Activated CD4-positive, alpha-beta T cell treated with anti-CD3 and anti-CD28 coated beads, Interleukin-2, Interleukin-4, amounts not matched to agents 100 ng/mL and 50 ng/mL, durations not matched to agents 16 hours and 8 hours (primary cell): Measurements from ENCODE around the gene XPO5.

Source experiments
- DNase-seq: peaks from one replicate; pipeline ENCODE4 v3.0.0-alpha.2; 2020; ENCODE audit warnings: low spot score

Gene XPO5

DNA sequence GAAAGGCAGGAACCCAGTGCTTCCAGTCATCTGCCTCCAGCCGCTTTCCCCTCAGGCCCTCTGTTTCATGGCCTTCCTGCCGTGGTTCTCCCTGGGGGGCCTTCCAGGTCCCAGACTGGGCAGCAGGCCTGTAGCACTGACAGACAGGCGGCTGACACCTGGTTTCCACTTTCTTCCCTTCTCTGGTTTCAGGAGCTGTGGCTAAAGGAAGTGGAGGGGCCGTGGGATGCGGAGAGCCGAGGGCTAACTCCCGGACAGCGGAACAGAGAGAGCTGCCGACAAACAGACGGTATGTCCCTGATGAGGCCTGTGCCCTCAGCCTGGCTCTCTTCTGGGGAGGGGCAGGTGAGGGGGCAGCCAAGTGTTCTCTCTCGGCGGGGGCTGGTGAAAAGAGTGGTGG lies 78.1 kb downstream of the XPO5 start:
- DNase-seq, result no peak

DNA sequence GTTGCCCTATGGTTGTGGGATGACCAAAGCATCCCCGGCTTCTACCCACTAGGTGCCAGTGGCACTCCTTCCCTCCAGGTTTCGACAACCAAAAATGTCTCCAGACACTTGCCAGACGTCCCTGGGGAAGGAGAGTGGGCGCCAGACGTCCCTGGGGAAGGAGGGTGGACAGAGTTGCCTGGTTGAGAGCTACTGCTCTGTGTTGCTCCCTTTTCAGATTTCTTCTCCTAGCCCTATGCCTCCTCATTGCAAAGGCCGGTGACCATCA lies 78.8 kb downstream of the XPO5 start:
- DNase-seq, result no peak

DNA sequence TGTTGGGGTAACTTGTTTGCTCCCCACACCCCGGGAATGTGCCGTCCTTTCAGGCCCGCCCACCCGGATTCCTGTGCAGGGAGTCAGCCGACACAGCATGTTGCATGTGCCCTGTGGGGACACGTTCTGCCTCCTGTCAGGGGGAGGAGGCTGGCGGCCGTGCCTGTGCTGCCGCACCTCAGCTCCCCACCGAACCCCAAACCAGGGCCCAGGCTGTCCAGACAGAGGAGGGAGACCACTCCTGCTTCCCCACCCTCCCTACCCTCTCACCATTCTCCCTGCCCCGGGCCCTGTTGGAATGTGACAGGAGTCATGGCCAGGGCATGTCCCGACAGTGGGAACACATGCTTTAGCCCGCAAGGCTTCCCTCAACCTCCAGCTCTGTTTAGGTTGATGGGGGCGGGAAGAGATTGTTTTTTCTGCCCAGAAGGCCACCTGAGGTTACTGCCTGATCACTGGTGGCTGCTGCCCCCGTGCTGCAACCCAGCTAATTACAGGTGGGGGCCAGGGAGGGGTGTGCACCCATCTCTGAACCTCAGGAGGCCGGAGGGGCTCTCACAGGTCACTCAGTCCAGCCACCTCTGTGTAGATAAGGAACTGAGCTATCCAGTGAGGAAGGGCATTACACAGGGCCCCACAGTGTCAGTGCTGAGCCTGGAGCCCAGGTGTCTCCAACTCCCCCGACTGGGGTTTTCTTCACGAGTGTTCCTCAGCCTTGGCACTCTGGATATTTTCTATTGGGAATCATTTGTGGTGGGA lies 79.3 kb downstream of the XPO5 start:
- no peak for DNase-seq

- no peak for DNase-seq
Measured at GRCh38 chr6:43495409-43495941, 80.4 kb downstream of the XPO5 start.

- DNase-seq, result no peak
Measured at GRCh38 chr6:43494766-43495165, 81.1 kb downstream of the XPO5 start.

GRCh38 chr6:43494321-43494720 lies 81.5 kb downstream of the XPO5 start:
- DNase-seq, result no peak

DNA sequence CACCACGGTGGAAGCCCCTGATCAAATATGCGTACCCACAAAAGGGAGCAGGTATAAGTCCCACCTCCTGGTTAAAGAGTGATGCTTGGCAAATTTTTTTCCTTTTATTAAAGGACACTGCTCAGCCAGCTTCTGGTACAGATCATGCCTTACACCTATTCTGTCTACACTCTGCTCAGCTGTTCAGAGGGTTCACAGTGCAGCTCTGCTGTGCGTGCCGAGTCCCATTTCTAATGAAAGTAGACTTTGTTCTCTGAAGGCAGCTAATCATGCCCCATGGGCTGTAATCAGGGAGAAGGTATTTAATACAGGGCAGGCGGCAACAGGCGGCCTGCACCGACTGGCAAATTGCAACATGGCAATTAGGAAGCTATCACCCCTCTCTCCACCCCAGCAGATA lies 82.0 kb downstream of the XPO5 start:
- no peak for DNase-seq

GRCh38 chr6:43493230-43493629 lies 82.6 kb downstream of the XPO5 start:
- no peak for DNase-seq

- DNase-seq, result no peak
Measured at GRCh38 chr6:43492673-43493072, 83.2 kb downstream of the XPO5 start.

- no peak for DNase-seq
Measured at GRCh38 chr6:43491750-43492661, 83.8 kb downstream of the XPO5 start.

DNA sequence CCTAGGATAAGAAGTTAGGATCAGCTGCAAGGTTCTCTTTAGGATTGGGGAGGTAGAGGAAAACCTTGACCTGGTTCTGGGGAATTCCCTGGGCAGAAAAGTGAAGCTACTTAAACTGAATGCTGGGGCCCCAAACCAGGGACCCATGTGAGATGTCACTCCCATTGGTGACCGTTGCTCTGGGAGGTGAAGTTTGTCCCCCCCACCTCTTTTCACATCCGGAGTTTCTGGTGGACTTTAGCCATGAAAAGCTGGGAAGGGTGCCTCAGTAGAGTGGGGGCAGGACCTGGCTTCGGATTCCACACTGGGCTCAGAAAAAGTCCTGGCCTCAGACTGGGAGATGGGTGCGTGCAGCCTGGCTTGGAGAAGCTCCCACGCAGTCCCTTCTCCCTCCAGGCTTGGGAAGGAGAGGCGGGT lies 85.3 kb downstream of the XPO5 start:
- no peak for DNase-seq

DNA sequence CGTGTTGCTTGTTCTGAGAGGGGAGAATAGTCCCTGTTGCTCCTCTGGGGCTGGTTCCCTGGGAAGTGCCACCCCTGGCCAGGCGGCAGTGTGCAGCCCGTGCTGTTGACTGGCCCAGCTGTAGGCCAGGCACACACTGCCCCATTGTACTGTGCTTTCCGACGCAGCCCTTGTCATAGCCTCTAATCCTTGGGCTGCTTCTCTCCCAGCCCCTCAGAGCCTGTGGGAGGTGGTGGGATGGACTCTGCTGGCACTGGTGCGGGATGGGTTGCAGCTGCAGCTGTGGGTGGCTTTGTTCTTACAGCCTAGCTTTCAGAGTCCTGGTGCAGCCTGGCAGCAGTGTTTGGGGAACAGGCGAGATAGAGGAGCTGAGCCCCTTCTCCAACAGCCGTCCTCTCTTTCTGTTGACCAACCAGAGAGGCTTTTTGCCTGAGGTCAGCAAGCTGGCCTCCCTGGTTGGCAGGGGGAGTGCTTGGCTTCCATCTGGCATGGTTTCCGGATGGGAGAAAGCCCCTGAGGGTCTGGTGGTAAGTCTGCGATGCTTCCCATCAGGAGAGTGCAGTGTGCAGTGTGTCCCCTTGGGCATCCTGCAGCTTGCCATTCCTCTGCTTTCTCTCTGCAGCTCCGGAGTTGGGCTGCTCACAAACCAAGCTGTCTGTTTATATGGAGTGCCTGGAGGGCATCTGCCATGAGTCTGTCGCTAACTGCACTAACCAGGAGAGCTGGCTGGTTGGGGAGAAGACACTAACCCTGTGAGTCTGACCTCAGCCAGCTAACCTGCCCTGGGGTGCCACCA lies 86.4 kb downstream of the XPO5 start:
- no peak for DNase-seq

GRCh38 chr6:43488667-43489276 lies 87.1 kb downstream of the XPO5 start:
- DNase-seq, result no peak

GRCh38 chr6:43481591-43482236 lies 94.1 kb downstream of the XPO5 start:
- peak; percentile 17 for DNase-seq

DNA sequence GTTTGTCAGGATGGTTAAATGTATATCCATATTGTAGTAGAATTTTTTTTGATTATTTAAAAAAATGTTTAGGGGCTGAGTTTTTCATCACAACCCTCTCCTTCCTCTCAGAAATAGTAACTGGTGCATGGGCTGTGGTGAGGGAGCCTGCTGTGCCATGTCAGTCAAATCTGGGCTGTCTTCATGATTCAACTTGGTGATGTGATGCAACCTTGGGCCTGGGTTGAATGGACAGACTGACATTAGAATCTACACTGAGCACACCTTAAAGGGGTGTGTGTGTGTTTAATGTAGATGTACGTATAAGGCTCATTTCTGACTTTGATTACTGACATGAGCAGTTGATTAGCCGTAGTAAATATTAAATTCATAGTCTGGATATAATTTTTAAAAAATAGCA lies 94.8 kb downstream of the XPO5 start:
- DNase-seq, result peak; percentile 30

DNA sequence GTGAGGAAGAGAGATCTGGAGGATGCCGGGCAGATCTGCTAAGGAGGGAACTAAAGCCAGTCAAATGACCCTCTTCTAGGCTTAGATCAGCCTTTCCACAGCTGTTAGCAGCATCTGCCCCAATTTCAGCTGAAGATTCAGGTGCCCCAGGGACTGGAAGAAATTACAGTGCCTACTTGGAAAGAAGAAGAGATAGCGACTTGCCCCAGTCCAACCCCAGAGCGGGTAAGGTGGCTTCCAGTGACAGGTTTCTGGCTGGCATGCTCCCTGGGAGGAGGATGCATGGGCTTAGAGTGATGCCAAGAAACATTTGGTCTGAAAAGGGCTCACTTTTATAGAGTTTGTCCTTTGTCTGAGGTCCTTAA lies 97.8 kb downstream of the XPO5 start:
- no peak for DNase-seq

DNA sequence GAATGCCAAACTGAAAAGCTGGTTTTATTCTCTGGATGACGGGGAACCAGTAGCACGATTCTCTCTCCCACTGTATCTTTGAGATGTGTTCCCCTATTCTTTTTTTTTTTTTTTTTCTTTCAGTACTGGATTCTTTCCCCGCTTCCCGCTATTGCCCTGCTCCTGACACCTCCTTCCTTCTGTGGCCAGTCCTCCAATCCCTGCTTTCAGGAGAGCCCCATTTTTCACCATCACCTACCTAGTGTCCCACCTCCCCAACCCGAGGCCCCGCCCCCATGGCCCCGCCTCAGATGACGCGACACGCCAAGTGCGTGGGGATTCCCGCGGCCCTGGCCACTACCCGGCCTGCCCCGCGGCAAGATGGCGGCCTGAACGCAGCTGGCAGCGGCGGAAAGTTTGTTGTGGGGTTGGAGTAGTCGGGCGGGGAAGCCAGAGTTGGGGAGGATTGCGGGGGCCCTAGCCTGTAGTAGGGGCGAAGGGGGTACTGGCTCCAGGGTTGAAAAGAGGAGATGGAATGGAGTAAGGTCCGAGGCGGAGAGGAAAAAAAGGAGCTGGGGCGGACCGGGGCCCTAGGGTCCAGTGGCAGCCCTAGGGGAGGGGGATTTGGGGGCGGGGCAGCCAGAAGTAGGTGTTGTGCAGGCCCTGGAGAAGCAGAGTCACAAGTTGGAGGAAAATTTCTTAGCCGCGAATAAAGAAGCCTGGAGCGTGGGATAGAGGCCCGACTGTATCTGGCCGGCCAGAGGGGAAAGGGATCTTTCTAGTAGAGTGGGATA lies 98.4 kb downstream of the XPO5 start, which contains the start of gene TJAP1:
Gene TJAP1 (plus strand): TSS at position 336 of the 773 bp plus-strand sequence. CDS start 21,432 bp downstream, outside the sequence.
- DNase-seq, result peak; percentile 95

GRCh38 chr6:43476746-43477145 lies 99.1 kb downstream of the XPO5 start:
- DNase-seq, result no peak

DNA sequence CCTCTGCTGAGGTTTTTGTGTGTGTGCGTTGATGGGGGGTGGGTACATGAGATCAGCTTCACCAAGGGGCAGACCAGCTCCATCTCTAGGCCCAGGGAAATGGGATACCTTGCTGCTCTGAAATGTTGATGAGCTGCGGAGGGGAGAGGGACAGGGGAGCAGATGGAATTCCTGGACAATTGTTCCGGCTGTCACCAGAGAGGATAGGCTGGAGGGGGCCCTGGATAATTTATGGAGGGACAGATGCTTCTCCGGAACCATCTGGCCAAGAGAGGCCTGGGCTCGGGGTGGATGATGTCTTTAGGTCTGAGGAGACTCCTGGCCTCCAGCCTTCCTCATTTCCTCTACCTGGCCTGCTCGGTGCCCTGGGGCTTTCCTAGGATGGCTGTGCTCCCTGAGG lies 100.3 kb downstream of the XPO5 start:
- DNase-seq, result no peak

- DNase-seq, result no peak
Measured at GRCh38 chr6:43472515-43472914, 103.3 kb downstream of the XPO5 start.
